Activated CD8-positive, alpha-beta memory T cell treated with anti-CD3 and anti-CD28 coated beads for 48 hours (primary cell): ENCODE measurements around the gene THSD7A.

Source experiments
- DNase-seq, 3 experiments: peaks; one replicate each; pipeline ENCODE4 v3.0.0-alpha.2; 2020; ENCODE audit warnings: low read depth in 2 of 3, low spot score in 2 of 3

The THSD7A gene

DNA sequence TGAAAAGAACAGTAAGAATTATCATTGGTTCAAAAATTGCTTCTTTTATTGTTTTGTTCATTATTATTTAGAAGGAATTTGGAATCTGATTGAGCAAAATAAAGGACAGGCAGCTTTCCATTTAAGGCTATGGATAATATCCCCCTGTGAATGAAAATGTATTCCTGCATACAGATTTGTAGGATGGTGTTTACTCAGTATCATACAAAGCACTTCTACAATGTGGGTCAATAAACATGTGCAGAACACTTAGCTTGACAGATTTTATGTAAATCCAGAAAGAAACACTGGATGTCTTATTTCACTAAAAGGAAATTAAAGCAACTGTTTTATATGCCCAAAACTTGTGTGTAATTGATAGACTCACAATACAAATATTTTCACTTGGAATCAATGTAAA lies 189.7 kb downstream of the THSD7A start:
- no peak for DNase-seq

DNA sequence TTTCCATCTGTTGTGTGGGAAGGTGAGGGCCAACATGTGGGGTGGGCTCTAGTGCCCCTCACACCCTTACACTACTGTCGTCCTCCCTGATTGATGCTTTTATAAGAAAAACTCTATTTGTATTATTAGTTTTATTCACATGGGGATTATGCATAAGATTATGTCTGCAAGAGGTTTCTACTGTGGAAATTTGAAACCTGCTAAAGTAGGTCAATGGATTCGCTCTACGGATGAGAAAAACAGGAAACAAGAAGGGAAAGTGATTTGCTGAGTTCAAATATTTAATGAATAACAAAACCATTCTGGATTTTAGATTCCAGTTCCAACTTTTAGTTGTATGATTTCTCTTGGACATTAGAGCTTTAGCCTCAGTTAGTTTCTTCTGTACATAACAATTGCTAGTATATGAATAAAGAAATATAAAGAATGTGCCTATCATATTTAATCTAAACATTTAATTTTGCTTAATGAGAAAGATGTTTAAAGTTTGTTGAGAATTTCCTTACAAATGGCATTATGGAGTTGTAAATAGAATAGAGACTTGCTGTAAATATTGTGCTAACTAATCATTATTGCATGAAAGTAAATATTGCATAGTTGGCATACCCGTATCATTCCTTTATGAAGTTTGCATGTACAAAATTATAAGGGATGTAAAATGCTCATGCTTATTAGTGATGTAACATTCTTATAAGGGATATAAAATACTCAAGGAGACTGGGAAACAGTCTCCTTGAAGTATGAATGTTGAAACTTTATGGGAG lies 193.8 kb downstream of the THSD7A start:
- no peak for DNase-seq

DNA sequence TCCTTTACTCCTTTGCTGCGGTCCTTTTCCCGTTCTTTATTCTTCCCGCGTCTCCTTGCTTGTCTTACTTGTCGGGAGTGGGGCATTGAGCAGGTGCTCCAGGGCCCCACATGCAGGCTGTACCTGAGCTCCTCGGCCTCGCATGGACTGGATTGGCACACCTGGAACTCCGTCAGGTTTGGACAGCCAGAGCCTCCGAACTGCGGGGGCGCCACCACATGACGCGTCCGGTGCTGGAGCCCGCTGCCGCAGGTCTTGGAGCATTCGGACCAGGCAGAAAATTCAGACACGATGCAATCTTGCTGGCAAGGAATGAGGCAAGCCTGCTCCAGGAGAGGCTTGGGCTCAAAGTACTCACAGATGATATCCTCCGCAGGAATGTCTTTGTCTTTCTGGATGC lies 195.7 kb downstream of the THSD7A start:
- no peak for DNase-seq

GRCh38 chr7:11633310-11633709 lies 198.7 kb downstream of the THSD7A start:
- no peak for DNase-seq

GRCh38 chr7:11630355-11630754 lies 201.6 kb downstream of the THSD7A start:
- no peak for DNase-seq

GRCh38 chr7:11625669-11626068 lies 206.3 kb downstream of the THSD7A start:
- no peak for DNase-seq

GRCh38 chr7:11623093-11623678 lies 208.8 kb downstream of the THSD7A start:
- DNase-seq, result no peak

DNA sequence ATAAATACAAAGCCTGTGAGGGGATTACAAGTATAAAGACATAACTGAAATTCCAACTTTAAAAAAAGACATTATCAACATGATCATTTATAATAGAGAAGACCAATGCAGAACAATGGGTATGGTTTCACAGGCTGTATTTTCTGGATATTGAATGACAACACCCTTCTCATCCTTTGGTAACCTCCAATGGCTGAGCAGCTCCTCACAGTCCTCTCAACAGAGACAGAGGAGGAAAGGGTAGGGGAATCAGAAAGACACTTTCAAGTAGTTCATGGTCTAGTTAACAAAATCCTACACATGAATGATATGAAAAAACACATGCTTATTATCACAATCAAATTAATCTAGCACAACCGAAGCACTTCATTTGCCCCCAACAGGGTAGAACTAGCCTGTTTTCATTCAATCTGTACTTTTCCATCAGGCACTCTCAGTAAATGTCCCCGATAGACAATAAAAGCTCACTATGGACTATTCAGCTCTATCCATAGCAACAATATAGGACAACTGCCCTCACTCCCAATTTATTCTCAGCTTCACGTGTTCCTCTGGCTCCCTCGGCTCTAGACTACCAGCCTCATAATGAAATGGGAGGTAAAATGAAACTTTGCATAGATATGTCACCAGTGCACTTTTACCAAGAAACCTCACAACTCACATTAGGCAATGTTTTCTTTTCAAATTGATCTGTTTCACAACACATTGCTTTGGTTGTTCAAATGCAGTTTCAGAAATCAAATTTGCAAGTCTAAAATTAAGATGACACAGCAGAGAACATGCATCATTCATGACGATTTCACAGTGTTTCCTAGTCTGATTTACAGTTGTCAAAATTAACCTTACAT lies 211.4 kb downstream of the THSD7A start:
- DNase-seq, result no peak

DNA sequence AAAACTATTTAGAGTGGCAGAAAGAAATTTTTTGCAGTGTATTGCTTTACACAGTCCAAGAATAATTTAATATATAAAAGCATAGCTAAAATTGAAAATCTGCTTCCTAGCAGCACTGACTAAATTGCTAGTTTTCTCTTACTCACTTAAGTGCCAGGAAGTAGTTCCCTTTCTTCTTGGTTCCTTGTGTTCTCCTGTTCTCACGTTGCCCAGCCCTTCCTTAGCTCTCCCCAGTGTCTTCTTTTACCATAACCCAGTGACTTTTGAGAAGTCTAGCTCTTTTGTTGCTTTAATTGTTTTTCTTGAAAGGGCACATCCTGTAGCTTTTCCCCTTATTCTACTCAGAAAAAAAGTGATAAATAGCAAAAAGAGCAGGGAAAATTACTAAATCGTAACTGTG lies 215.5 kb downstream of the THSD7A start:
- no peak for DNase-seq

- no peak for DNase-seq
These were observed 216.8 kb downstream of the THSD7A start for GRCh38 chr7:11615174-11615573.

DNA sequence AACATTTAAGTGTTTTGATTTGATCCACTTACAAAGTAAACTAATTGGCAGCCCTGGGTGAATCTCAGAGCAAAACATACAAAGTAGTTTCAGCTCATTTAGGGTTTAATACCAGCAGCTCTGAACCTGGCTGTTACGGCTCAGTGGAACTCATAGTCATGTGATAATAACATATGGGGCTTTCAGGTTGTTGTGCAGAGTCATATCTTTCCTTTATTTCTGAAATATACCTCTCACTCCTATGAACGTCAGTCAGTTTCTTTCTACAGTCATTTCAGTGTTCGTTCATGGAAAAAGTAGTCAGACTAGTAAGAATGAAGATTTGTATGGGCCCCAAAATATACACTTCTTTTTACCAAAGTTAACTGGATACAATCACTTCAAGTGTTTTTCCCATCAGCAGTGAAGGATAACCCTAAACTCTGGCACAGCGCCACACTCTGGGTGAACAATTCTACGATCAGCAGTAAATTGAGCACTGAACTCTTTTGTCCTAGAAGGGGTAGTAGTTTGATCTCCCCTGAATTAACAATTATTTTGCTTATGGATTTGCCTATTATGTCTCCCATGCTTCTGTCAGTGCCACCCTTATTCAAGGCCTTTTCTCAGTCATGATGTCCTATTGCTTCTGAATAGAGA lies 218.6 kb downstream of the THSD7A start:
- no peak for DNase-seq

DNA sequence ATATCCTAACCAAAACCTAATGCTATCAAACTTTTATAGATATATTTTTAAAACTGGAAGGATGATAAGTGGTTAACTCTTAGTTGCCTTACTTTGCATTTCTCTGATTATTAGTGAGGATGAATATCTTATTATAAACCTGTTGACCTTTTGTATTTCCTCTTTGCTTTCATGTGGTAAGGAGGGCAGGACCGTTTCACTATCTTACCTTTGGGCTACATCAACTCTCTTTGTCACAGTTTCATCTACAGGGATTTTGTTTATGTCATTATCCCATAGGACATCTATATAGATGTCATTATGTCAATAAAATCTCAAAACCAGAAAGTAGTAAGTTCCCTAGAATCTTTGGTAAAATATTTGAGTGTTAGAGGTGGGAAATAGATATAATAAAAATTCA lies 219.3 kb downstream of the THSD7A start:
- no peak for DNase-seq

DNA sequence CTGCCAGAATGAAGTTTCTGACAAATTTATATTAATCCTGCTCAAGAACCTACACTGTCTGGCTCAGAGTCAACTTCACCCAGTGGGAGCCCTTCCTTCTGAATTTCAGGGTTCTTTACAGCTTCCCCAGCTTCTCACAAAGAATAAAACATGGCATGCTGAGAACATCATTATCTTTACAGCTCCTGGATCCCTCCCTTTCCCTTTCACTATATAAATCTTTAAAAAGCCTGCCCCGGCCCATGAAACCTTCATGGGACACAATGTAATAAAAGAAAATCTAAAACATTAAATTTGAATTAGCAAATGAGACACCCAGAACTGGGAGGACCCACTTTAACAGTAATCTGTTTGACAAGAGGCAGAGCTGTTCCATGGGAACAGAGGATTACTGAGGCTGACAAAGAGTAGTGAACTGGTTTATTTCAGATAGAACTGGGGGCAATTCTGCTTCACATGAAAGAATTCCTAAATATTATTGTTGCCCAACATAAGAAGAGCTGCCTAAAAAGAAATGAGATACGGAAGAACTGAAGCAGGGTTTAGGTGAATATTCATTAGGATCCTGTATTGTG lies 222.8 kb downstream of the THSD7A start:
- DNase-seq, result no peak

- no peak for DNase-seq
These were observed 224.3 kb downstream of the THSD7A start for GRCh38 chr7:11607686-11608085.

DNA sequence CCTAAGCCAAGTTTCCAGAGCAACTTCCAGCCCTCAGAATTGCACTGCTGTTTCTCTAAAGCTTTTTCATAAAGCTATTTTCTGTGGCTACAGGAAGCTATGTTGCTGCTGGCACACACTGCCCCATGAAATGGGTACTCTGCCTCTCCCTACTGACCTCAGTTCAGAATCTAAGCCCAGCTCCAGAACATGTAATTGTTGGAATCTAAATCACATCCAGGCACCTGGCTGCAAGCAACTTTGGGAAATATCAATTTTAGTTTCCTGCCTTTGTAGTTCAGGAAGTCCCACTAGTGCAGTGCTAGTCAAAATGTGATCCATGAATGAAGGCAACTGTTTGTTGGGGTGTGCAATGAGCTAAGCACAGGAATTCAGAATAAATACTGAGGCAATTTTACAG lies 226.2 kb downstream of the THSD7A start:
- no peak for DNase-seq

- DNase-seq, result no peak
These were observed 227.5 kb downstream of the THSD7A start for GRCh38 chr7:11604505-11604904.

GRCh38 chr7:11601761-11602160 lies 230.2 kb downstream of the THSD7A start:
- DNase-seq, result no peak

DNA sequence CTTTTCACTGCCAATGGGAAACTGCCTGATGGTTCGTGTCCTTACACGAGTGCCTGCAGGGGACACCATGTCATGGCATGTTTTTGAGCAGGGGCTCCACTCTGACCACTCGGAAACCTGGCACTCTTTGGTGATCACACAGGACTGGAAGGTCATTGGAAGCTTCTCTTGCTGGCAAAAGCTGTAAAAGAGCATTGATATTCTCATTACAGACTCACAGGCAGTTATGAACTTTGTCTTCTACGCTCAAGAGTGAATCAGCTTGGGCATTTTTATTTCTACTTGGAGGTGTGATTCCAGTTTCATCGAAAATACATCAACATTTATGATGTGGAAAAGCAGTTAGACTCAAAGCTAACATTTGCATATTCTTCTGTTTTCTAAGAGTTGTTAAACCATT lies 238.7 kb downstream of the THSD7A start:
- no peak for DNase-seq

- DNase-seq, result no peak
These were observed 239.3 kb downstream of the THSD7A start for GRCh38 chr7:11592699-11593098.

- DNase-seq, result no peak
These were observed 240.1 kb downstream of the THSD7A start for GRCh38 chr7:11591943-11592342.

GRCh38 chr7:11591055-11591633 lies 240.9 kb downstream of the THSD7A start:
- DNase-seq, result no peak
